Testis (tissue), 3 donors: ENCODE measurements around the gene MTARC2. TPM values are rescaled to one million over a fixed set of nuclear protein-coding genes. Genes with fewer than 3 reads are reported as not detected.

Experiments
- DNase-seq: peaks from one replicate; pipeline ENCODE4 v3.0.0-alpha.2; 2019
- H3K27ac ChIP-seq, 2 donors: fragments of 200-600 bp; sonication (generic); one replicate each; pipeline ENCODE4 v1.5.1; 2019
- H3K27me3 ChIP-seq: fragments of 200-600 bp; sonication (generic); one replicate; pipeline ENCODE4 v1.5.1; 2019
- H3K36me3 ChIP-seq: fragments of 200-600 bp; sonication (generic); one replicate; pipeline ENCODE4 v1.5.1; 2017; ENCODE audit warnings: low read depth; ENCODE audit errors: missing control alignments
- H3K4me1 ChIP-seq: fragments of 200-600 bp; sonication (generic); one replicate; pipeline ENCODE4 v1.5.1; 2019
- H3K4me3 ChIP-seq, 2 donors: fragments of 200-600 bp; sonication (generic); one replicate each; pipeline ENCODE4 v1.5.1; 2017 to 2019
- H3K9me3 ChIP-seq: fragments of 200-600 bp; sonication (generic); one replicate; pipeline ENCODE4 v1.5.1; 2017
- CTCF ChIP-seq, 3 experiments: fragments of 450-650 bp in 2 of 3; fragments of 200-600 bp in 1 of 3; sonication (generic) in 1 of 3; IDR thresholded peaks; one replicate each; pipeline ENCODE4 v1.5.1; 2016 to 2019; ENCODE audit warnings: antibody characterized with exemption in 3 of 3, mild to moderate bottlenecking in 2 of 3, moderate library complexity in 1 of 3
- POLR2A ChIP-seq: fragments of 450-650 bp; IDR thresholded peaks from one replicate; pipeline ENCODE4 v1.6.1; 2017; ENCODE audit warnings: antibody characterized with exemption, mild to moderate bottlenecking, moderate library complexity
- WGBS, 2 donors: methylation state at CpG; one replicate each; pipeline ENCODE4 v1.1.5; 2018; 5-methylcytosine and 5-hydroxymethylcytosine counted together
- intact Hi-C: fragments of 100-400 bp; cut with DNase I; formaldehyde crosslinking; loops from one replicate; pipeline ENCODE4 v1.15.1; 2023; ENCODE audit warnings: low total_unique reads
- polyA plus RNA-seq: library from polyadenylated mRNA; stranded (reverse); fragments of 350-450 nt; fragmentation: Illumina TruSeq; extraction: RNeasy Lipid Tissue Mini Kit (QIAGEN cat#74804); gene quantifications from one replicate; pipeline ENCODE4 v1.2.3, GENCODE V29; 2014; ENCODE audit warnings: low read depth, low replicate concordance; ENCODE audit not compliant: insufficient read depth
- total RNA-seq, 2 donors: library from RNA; depleted of rRNA; stranded (reverse); fragments of >200 nt; gene quantifications; one replicate each; pipeline ENCODE4 v1.2.3, GENCODE V29; 2016

MTARC2 gene
- total and polyA plus RNA-seq, 3 donors from 2014 or later, result 28.5 to 58.7 (median 56.7) TPM

- Histone ChIP-seq H3K27me3 (no peaks in the 10 kb centered on the region), H3K9me3 (no peaks in the 10 kb centered on the region), H3K36me3 (no peaks in the 10 kb centered on the region), H3K4me1 (peaks cover 20% of the 10 kb centered on the region), H3K4me3 (peak overlapping the region in 1 of 2 donors; percentile 20), H3K27ac (no peak overlapping the region)
- no peak for DNase-seq
- no peak for TF ChIP-seq POLR2A
- WGBS, 2 donors, result 54 to 81% methylated on average over 12 to 13 of the region's 13 CpGs
- intact Hi-C loops, result no loop called here
These were observed 21.1 kb downstream of the MTARC2 start for GRCh38 chr1:220769205-220769604.

GRCh38 chr1:220770245-220770913 lies 22.3 kb downstream of the MTARC2 start:
- intact Hi-C loops, result loop anchor here (10.0 kb wide), 1 partner anchor 76 kb away; the partner anchor contains the start of gene C1orf115
- Histone ChIP-seq H3K27ac (no peak overlapping the region), H3K36me3 (no peaks in the 10 kb centered on the region), H3K9me3 (no peaks in the 10 kb centered on the region), H3K4me1 (peaks cover 20% of the 10 kb centered on the region), H3K4me3 (peak overlapping the region in 1 of 2 donors; percentile 2), H3K27me3 (no peaks in the 10 kb centered on the region)
- DNase-seq, result no peak
- 56% methylated on average over 15 of the region's 15 CpGs for WGBS, 2 donors
- TF ChIP-seq POLR2A (no peak), CTCF (IDR thresholded peaks at IDR 0.05) (no peak)

- Histone ChIP-seq H3K27ac (no peak overlapping the region), H3K9me3 (no peaks in the 10 kb centered on the region), H3K4me3 (no peak overlapping the region), H3K27me3 (no peaks in the 10 kb centered on the region), H3K4me1 (peaks cover 10% of the 10 kb centered on the region), H3K36me3 (no peaks in the 10 kb centered on the region)
- intact Hi-C loops, result loop anchor here (10.0 kb wide), 1 partner anchor 78 kb away; the partner anchor contains the start of gene C1orf115
- TF ChIP-seq CTCF (IDR thresholded peaks at IDR 0.05) (no peak), POLR2A (no peak)
- WGBS, 2 donors, result 85 to 92% methylated on average over 4 of the region's 4 CpGs
- DNase-seq, result no peak
These were observed 24.7 kb downstream of the MTARC2 start for GRCh38 chr1:220772846-220773245.

- peak; percentile 70 for DNase-seq
- no peaks in the 10 kb centered on the region for H3K4me1 ChIP-seq
- no peaks in the 10 kb centered on the region for H3K36me3 ChIP-seq
- no peak for TF ChIP-seq POLR2A
- peak; percentile 59 to 89 (median 67) for TF ChIP-seq CTCF (IDR thresholded peaks at IDR 0.05)
- no peaks in the 10 kb centered on the region for H3K9me3 ChIP-seq
- 32 to 34% methylated on average over 8 of the region's 8 CpGs for WGBS, 2 donors
- intact Hi-C loops, result loop anchor here (10.0 kb wide), 1 partner anchor 81 kb away; the partner anchor contains the start of gene C1orf115
- no peak overlapping the region for H3K27ac ChIP-seq
- H3K4me3 ChIP-seq, result no peak overlapping the region
- no peaks in the 10 kb centered on the region for H3K27me3 ChIP-seq
These were observed 27.2 kb downstream of the MTARC2 start for GRCh38 chr1:220775240-220775853.

- Histone ChIP-seq H3K27ac (no peak overlapping the region), H3K4me3 (peak overlapping the region in 1 of 2 donors; percentile 5), H3K27me3 (no peaks in the 10 kb centered on the region), H3K4me1 (no peaks in the 10 kb centered on the region), H3K9me3 (no peaks in the 10 kb centered on the region), H3K36me3 (no peaks in the 10 kb centered on the region)
- no peak for DNase-seq
- intact Hi-C loops, result loop anchor here (10.0 kb wide), 1 partner anchor 81 kb away; the partner anchor contains the start of gene C1orf115
- no peak for TF ChIP-seq CTCF (IDR thresholded peaks at IDR 0.05)
- no peak for TF ChIP-seq POLR2A
- 57 to 76% methylated on average over 7 of the region's 7 CpGs for WGBS, 2 donors
These were observed 28.1 kb downstream of the MTARC2 start for GRCh38 chr1:220776254-220776653.
